ENCODE results near the gene ARAP2. TPM values are rescaled to one million over a fixed set of nuclear protein-coding genes. Genes with fewer than 3 reads are reported as not detected.

The ARAP2 gene
- total RNA-seq, 1 experiment from 2014 or later = 13.6 TPM

Other genes with a start within 250 kb of the ARAP2 start
- gene DTHD1, start 37.1 kb upstream of the ARAP2 start, total RNA-seq (2021; ENCODE audit: unreplicated experiment) = not detected

Measured in HCT116 (cell line).